Amniotic epithelial cell (primary cell): Measurements from ENCODE around the gene VMP1.
"Not testable (repeated sequence)": the region's sequence is repeated elsewhere in the genome, so short reads cannot be mapped to it uniquely, and the experiment has no call there.

Source experiments
- DNase-seq: peaks from one replicate; pipeline ENCODE4 v3.0.0-alpha.2; 2010; ENCODE audit warnings: low read depth

VMP1 gene

GRCh38 chr17:59841091-59841881, 133.8 kb downstream of the VMP1 start:
- DNase-seq: peak; percentile 62

GRCh38 chr17:59841882-59842263, 134.4 kb downstream of the VMP1 start:
- not testable (repeated sequence) for DNase-seq

DNA sequence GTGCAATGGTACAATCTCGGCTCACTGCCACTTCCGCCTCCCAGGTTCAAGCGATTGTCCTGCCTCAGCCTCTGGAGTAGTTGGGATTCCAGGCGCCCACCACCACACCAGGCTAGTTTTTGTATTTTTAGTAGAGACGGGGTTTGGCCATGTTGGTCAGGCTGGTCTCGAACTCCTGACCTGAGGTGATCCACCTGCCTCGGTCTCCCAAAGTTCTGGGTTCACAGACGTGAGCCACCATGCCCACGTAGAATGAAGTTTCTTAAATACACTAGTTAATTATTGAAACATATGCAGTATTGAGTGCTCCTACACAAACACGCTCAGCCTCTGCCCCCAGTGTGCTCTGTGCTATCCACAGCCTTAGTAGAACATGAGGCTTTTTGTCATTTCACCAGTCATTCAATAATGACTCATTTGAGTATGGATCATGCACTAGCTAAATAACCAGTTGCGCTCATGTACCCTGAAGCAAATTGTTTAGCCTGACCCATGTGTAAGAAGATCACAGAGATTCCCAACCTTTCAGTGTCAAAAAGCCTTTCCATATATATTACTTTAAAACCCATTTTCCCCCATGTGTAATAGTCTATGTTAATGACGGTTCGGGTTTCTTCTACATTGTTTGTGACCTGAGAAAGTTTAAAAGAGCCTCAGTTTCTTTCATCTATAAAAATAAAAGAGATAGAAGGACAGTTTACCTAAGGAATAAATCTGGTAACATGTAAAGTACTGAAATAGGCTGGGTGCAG, 135.6 kb downstream of the VMP1 start:
- peak; percentile 93 for DNase-seq

DNA sequence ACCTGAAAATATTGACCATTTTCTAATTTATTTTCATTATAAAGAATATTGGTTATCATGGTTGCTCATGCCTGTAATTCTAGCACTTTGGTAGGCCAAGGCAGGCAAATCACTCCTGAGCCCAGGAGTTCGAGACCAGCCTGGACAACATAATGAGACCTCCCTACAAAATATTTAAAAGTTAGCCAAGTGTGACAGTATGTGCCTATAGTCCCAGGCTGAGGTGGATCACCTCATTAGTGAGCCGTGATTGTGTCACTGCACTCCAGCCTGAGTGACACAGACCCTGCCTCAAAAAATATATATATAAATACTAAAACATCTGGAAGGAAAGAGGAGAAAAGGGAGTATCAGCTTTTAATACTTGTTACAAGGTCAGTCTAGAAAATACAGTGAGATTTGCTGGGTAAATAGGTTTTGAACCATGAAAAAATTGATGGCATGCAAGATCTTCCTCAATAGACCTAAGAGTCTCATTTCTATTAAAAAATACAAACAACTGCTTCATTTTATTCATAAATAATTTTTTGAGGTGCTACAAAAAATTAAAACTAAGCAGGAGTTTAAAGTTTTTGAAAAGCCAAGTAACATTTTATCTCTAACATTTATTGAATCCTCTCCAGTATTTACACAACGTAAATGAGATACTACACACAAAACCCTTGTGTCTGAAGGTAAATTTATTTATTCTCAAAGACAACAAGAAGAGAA, 137.6 kb downstream of the VMP1 start:
- peak; percentile 75 for DNase-seq

DNA sequence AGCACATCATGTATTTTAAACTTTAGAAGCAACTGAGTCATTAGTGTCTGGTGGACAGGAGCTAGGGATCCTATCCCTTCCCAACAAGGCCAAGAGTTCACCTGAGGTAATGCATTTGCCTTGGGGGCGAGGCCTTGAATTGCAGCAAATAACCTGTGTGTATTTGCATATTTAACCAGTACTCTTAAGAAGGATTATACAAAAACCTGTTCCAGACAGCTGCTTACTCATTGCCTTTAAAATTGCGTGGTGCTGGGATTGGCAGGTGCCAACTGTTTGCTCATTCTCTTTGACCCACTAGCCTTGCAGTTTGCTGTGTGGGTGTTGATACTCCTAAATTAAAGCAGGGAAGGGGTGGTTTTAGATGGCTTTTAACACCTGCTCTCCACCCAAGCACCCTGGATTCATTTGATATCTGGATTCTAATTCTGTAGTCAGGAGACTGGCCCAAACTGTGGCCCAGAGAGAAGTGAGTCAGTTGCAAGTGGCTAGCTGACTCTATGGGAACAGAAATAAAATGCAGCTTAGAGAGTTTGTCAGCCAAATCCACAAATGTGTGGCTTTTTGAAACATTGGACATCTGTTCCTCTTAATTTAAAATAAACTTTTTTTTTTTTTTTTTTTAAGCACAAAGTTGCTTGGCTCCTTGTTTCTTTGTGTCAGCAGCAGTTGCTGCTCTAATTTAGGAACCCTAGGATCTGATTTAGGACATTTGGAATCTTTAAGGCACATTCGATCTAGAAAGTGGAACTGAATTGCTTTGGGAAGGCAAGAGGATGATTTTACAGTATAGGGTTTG, 138.3 kb downstream of the VMP1 start:
- peak; percentile 92 for DNase-seq

- DNase-seq: peak; percentile 85
Observed at GRCh38 chr17:59846394-59847165, 139.1 kb downstream of the VMP1 start.

GRCh38 chr17:59848385-59848668, 140.9 kb downstream of the VMP1 start:
- DNase-seq: no peak

DNA sequence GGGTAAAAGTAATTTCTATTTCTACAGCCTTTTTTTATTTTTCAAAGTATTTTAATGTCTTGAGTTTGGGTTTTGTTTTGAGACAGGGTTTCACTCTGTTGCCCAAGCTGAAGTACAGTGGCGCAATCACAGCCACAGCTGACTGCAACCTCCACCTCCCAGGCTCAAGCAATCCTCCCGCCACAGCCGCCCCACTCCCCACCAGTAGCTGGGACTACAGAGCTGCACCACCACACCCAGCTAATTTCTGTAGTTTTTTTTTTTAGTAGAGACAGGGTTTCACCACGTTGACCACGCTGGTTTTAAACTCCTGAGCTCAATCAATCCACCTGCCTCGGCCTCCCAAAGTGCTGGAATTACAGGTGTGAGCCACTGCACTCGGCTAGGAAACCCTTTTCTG, 141.3 kb downstream of the VMP1 start:
- DNase-seq: peak; percentile 93

- DNase-seq: not testable (repeated sequence)
Observed at GRCh38 chr17:59850311-59850710, 142.9 kb downstream of the VMP1 start.

GRCh38 chr17:59851439-59852375, 144.3 kb downstream of the VMP1 start:
- peak; percentile 100 for DNase-seq

- DNase-seq: not testable (repeated sequence)
Observed at GRCh38 chr17:59852847-59853167, 145.4 kb downstream of the VMP1 start.

- DNase-seq: peak; percentile 90
Observed at GRCh38 chr17:59853168-59853918, 145.9 kb downstream of the VMP1 start.

DNA sequence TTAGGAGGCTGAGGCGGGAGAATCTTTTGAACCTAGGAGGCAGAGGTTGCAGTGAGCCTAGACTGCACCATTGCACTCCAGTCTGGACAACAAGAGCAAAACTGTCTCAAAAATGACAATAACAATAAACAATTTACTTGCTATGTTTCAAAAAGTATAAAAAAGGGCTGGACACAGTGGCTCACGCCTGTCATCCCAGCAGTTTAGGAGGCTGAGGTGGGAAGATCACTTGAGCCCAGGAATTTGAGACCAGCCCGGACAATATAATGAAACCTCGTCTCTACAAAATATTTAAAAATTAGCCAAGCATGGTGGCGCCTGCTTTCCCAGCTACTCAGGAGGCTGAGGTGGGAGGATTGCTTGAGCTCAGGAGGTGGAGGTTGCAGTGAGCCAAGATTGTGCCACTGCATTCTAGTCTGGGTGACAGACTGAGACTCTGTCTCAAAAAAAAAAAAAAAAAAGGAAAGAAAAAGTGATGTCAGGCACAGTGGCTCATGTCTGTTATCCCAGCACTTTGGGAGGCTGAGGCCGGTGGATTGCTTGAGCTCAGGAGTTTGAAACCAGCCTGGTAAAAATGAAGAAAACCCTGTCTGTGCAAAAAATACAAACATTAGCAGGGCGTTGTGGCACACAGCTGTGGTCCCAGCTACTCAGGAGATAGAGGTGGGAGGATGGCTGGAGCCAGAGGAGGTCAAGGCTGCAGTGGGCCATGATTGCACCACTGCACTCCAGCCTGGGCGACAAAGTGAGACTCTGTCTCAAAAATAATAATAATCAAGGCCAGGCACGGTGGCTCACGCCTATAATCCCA, 146.7 kb downstream of the VMP1 start:
- DNase-seq: not testable (repeated sequence)

GRCh38 chr17:59856859-59857794, 149.7 kb downstream of the VMP1 start:
- DNase-seq: no peak

- DNase-seq: no peak
Observed at GRCh38 chr17:59858167-59858816, 150.8 kb downstream of the VMP1 start.

GRCh38 chr17:59858932-59859331, 151.5 kb downstream of the VMP1 start:
- no peak for DNase-seq

DNA sequence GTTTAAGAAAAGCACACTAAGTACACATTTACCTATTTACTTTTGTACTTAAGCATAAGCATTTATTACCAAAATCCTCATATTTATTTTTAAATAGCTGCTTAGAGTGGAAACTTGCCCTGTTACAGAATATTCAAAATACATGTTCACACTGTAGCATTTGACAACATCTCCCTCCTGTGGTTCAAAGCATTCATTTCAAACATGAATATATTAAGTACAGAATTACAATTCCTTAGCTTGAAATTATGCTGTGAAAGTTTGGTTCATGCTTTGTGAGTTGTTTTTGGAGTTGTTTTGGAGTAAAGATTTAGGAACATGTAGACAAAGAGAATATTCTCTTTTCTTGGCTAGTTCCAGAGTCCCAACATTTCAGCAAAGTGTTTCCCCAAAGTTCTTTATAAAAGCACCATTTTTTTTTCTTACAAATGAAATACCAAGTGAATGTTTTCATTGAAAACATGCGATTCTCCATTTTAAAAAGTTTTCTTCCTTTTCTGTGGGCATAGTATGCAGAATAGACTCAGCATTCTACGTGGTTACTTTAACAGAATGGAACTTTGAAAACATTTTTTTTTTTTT, 152.1 kb downstream of the VMP1 start:
- peak; percentile 69 for DNase-seq
